HCT116 (cell line): ENCODE results near the gene TAF4B.

ENCODE experiments used
- CEBPB ChIP-seq: IDR thresholded peaks from 2 replicates; pipeline ENCODE4 v1.6.1; 2012; ENCODE audit warnings: low read depth
- CTCF ChIP-seq, 3 experiments: fragments of 200-600 bp in 1 of 3; sonication (generic) in 1 of 3; IDR thresholded peaks in 2 of 3; conservative IDR thresholded peaks in 1 of 3; 2 replicates each; pipeline ENCODE4 v1.5.1; 2012 to 2017; ENCODE audit warnings: low read depth in 2 of 3, low read length in 2 of 3, antibody characterized with exemption in 1 of 3, borderline replicate concordance in 1 of 3, control low read depth in 1 of 3, mild to moderate bottlenecking in 1 of 3, mixed read lengths in 1 of 3, mixed run types in 1 of 3, moderate library complexity in 1 of 3; ENCODE audit not compliant: insufficient read depth in 1 of 3
- EGR1 ChIP-seq: IDR thresholded peaks from 2 replicates; pipeline ENCODE4 v1.6.1; 2012; ENCODE audit warnings: low read depth
- EZH2 ChIP-seq: fragments of 200-600 bp; sonication (generic); IDR thresholded peaks from 2 replicates; pipeline ENCODE4 v1.6.1; 2017; ENCODE audit warnings: antibody characterized with exemption, mixed run types
- EZH2phosphoT487 ChIP-seq: fragments of 200-600 bp; IDR thresholded peaks from 2 replicates; pipeline ENCODE4 v1.6.1; 2018; ENCODE audit warnings: antibody characterized with exemption, borderline replicate concordance
- POLR2A ChIP-seq: IDR thresholded peaks from 2 replicates; pipeline ENCODE4 v1.7.0; 2011; ENCODE audit warnings: borderline replicate concordance; ENCODE audit not compliant: insufficient read depth, insufficient read length; ENCODE audit errors: extremely low read depth
- POLR2AphosphoS5 ChIP-seq: IDR thresholded peaks from 2 replicates; pipeline ENCODE4 v1.6.1; 2011; ENCODE audit warnings: mild to moderate bottlenecking, low read depth, low read length, moderate library complexity
- RAD21 ChIP-seq: IDR thresholded peaks from 2 replicates; pipeline ENCODE4 v1.6.1; 2012; ENCODE audit warnings: low read depth, mild to moderate bottlenecking
- REST ChIP-seq: IDR thresholded peaks from 2 replicates; pipeline ENCODE4 v1.6.1; 2012; ENCODE audit warnings: low read depth
- TF ChIP-seq, protein P1 (sequence below): IDR thresholded peaks from 2 replicates; pipeline ENCODE4 v1.6.1; 2012

- TF ChIP-seq CTCF (IDR thresholded peaks at IDR 0.05 in 2 of 3, conservative IDR thresholded peaks at IDR 0.05 in 1 of 3; ENCODE audit: borderline replicate concordance in 1 of 3, insufficient read depth in 1 of 3, low read depth in 2 of 3, low read length in 2 of 3) (no peak), POLR2A (no peak), EZH2 (no peak), RAD21 (no peak), REST (no peak), EZH2phosphoT487 (no peak), EGR1 (no peak), POLR2AphosphoS5 (no peak), CEBPB (no peak)
- TF ChIP-seq, protein P1, sequence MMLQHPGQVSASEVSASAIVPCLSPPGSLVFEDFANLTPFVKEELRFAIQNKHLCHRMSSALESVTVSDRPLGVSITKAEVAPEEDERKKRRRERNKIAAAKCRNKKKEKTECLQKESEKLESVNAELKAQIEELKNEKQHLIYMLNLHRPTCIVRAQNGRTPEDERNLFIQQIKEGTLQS = no peak
Measured at GRCh38 chr18:26409091-26409490, 182.8 kb downstream of the TAF4B start.
